A673 (cell line): Measurements from ENCODE around the gene QRFP.

ENCODE experiments used
- EZH2 ChIP-seq: fragments of 200-600 bp; sonication (generic); IDR thresholded peaks from 2 replicates; pipeline ENCODE4 v1.6.1; 2017; ENCODE audit warnings: borderline replicate concordance, low read depth, mild to moderate bottlenecking, mixed read lengths, antibody characterized with exemption, low read length; ENCODE audit not compliant: poor library complexity, severe bottlenecking
- TF ChIP-seq, protein P1 (sequence below): fragments of 300-800, 200-600 bp; sonication (generic); conservative IDR thresholded peaks from 2 replicates; pipeline ENCODE4 v1.5.1; 2017; ENCODE audit warnings: low read depth, mild to moderate bottlenecking, antibody characterized with exemption, low read length, moderate library complexity, mixed read lengths

- TF ChIP-seq, protein P1, sequence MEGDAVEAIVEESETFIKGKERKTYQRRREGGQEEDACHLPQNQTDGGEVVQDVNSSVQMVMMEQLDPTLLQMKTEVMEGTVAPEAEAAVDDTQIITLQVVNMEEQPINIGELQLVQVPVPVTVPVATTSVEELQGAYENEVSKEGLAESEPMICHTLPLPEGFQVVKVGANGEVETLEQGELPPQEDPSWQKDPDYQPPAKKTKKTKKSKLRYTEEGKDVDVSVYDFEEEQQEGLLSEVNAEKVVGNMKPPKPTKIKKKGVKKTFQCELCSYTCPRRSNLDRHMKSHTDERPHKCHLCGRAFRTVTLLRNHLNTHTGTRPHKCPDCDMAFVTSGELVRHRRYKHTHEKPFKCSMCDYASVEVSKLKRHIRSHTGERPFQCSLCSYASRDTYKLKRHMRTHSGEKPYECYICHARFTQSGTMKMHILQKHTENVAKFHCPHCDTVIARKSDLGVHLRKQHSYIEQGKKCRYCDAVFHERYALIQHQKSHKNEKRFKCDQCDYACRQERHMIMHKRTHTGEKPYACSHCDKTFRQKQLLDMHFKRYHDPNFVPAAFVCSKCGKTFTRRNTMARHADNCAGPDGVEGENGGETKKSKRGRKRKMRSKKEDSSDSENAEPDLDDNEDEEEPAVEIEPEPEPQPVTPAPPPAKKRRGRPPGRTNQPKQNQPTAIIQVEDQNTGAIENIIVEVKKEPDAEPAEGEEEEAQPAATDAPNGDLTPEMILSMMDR, result no peak
- no peak for TF ChIP-seq EZH2
These were observed 15.1 kb downstream of the QRFP start for GRCh38 chr9:130881516-130881915.
